HEK293 (cell line): ENCODE results near the gene PRSS53.

Experiments used
- HIC1 ChIP-seq: fragments of 450-650 bp; formaldehyde crosslinking; IDR thresholded peaks from 2 replicates; pipeline ENCODE4 v1.5.1; 2016; ENCODE audit warnings: missing biosample characterization, missing genetic modification characterization
- HOXC10 ChIP-seq: sonication (generic); formaldehyde crosslinking; IDR thresholded peaks from 2 replicates; pipeline ENCODE4 v1.8.1; 2023; ENCODE audit warnings: mild to moderate bottlenecking, missing genetic modification reagents
- MZF1 ChIP-seq: fragments of 450-650 bp; formaldehyde crosslinking; IDR thresholded peaks from 2 replicates; pipeline ENCODE4 v1.5.1; 2017; ENCODE audit warnings: missing biosample characterization, missing genetic modification characterization, borderline replicate concordance
- SETDB1 ChIP-seq: IDR thresholded peaks from one replicate; pipeline ENCODE4 v1.6.1; 2017; ENCODE audit warnings: mild to moderate bottlenecking, low read length, moderate library complexity, mixed read lengths; ENCODE audit not compliant: insufficient read length
- ZBTB21 ChIP-seq: fragments of 450-650 bp; formaldehyde crosslinking; IDR thresholded peaks from 2 replicates; pipeline ENCODE4 v1.5.1; 2017; ENCODE audit warnings: missing biosample characterization, missing genetic modification characterization
- ZBTB7A ChIP-seq: fragments of 450-650 bp; formaldehyde crosslinking; IDR thresholded peaks from 2 replicates; pipeline ENCODE4 v1.5.1; 2016; ENCODE audit warnings: low read depth, missing biosample characterization, missing genetic modification characterization
- ZFP41 ChIP-seq: fragments of 450-650 bp; formaldehyde crosslinking; IDR thresholded peaks from 2 replicates; pipeline ENCODE4 v1.5.1; 2016; ENCODE audit warnings: missing biosample characterization, missing genetic modification characterization, borderline replicate concordance
- ZNF132 ChIP-seq: fragments of 450-650 bp; formaldehyde crosslinking; IDR thresholded peaks from 2 replicates; pipeline ENCODE4 v1.5.1; 2017; ENCODE audit warnings: missing biosample characterization, missing genetic modification characterization, borderline replicate concordance
- ZNF18 ChIP-seq: fragments of 450-650 bp; formaldehyde crosslinking; IDR thresholded peaks from 2 replicates; pipeline ENCODE4 v1.5.1; 2016; ENCODE audit warnings: missing biosample characterization, missing genetic modification characterization
- ZNF23 ChIP-seq: fragments of 450-650 bp; formaldehyde crosslinking; IDR thresholded peaks from 2 replicates; pipeline ENCODE4 v1.5.1; 2016; ENCODE audit warnings: missing biosample characterization, missing genetic modification characterization, borderline replicate concordance
- ZNF26 ChIP-seq: fragments of 450-650 bp; formaldehyde crosslinking; IDR thresholded peaks from 2 replicates; pipeline ENCODE4 v1.5.1; 2016; ENCODE audit warnings: missing biosample characterization, missing genetic modification characterization
- ZNF341 ChIP-seq: fragments of 450-650 bp; formaldehyde crosslinking; IDR thresholded peaks from 2 replicates; pipeline ENCODE4; 2016; ENCODE audit warnings: low read depth, missing biosample characterization, missing genetic modification characterization
- ZNF354C ChIP-seq: fragments of 450-650 bp; formaldehyde crosslinking; IDR thresholded peaks from 2 replicates; pipeline ENCODE4 v1.5.1; 2016; ENCODE audit warnings: missing biosample characterization, missing genetic modification characterization, low read depth, borderline replicate concordance
- ZNF391 ChIP-seq: fragments of 450-650 bp; formaldehyde crosslinking; IDR thresholded peaks from 2 replicates; pipeline ENCODE4 v1.5.1; 2016; ENCODE audit warnings: low read depth, missing biosample characterization, missing genetic modification characterization, borderline replicate concordance
- ZNF423 ChIP-seq: fragments of 450-650 bp; formaldehyde crosslinking; IDR thresholded peaks from 2 replicates; pipeline ENCODE4 v1.5.1; 2016; ENCODE audit warnings: missing biosample characterization, missing genetic modification characterization
- ZNF426 ChIP-seq: fragments of 450-650 bp; formaldehyde crosslinking; IDR thresholded peaks from 2 replicates; pipeline ENCODE4 v1.5.1; 2017; ENCODE audit warnings: missing biosample characterization, missing genetic modification characterization, mild to moderate bottlenecking, inconsistent platforms, moderate library complexity
- ZNF449 ChIP-seq: fragments of 450-650 bp; formaldehyde crosslinking; IDR thresholded peaks from 2 replicates; pipeline ENCODE4 v1.5.1; 2017; ENCODE audit warnings: missing biosample characterization, mild to moderate bottlenecking, missing genetic modification characterization, moderate library complexity
- ZNF548 ChIP-seq: fragments of 450-650 bp; formaldehyde crosslinking; IDR thresholded peaks from 2 replicates; pipeline ENCODE4 v1.5.1; 2016; ENCODE audit warnings: missing biosample characterization, missing genetic modification characterization
- ZNF580 ChIP-seq: fragments of 450-650 bp; formaldehyde crosslinking; IDR thresholded peaks from 2 replicates; pipeline ENCODE4 v1.5.1; 2016; ENCODE audit warnings: missing biosample characterization, missing genetic modification characterization
- ZNF585B ChIP-seq: fragments of 450-650 bp; formaldehyde crosslinking; IDR thresholded peaks from 2 replicates; pipeline ENCODE4 v1.5.1; 2016; ENCODE audit warnings: missing biosample characterization, missing genetic modification characterization
- ZNF670 ChIP-seq: fragments of 450-650 bp; formaldehyde crosslinking; IDR thresholded peaks from 2 replicates; pipeline ENCODE4 v1.5.1; 2016; ENCODE audit warnings: missing biosample characterization, missing genetic modification characterization, low read depth
- ZNF677 ChIP-seq: fragments of 450-650 bp; IDR thresholded peaks from 2 replicates; pipeline ENCODE4 v1.5.0; 2018; ENCODE audit warnings: missing biosample characterization, mild to moderate bottlenecking, missing genetic modification characterization, moderate library complexity
- ZNF701 ChIP-seq: fragments of 450-650 bp; formaldehyde crosslinking; IDR thresholded peaks from 2 replicates; pipeline ENCODE4 v1.5.1; 2016; ENCODE audit warnings: missing biosample characterization, missing genetic modification characterization
- ZNF704 ChIP-seq: fragments of 450-650 bp; formaldehyde crosslinking; IDR thresholded peaks from 2 replicates; pipeline ENCODE4 v1.5.1; 2016; ENCODE audit warnings: missing biosample characterization, missing genetic modification characterization
- ZNF707 ChIP-seq: fragments of 450-650 bp; formaldehyde crosslinking; IDR thresholded peaks from 2 replicates; pipeline ENCODE4 v1.5.1; 2016; ENCODE audit warnings: missing biosample characterization, missing genetic modification characterization
- ZNF747 ChIP-seq: fragments of 450-650 bp; formaldehyde crosslinking; IDR thresholded peaks from 2 replicates; pipeline ENCODE4 v1.5.1; 2016; ENCODE audit warnings: missing biosample characterization, missing genetic modification characterization
- ZSCAN23 ChIP-seq: fragments of 450-650 bp; formaldehyde crosslinking; IDR thresholded peaks from 2 replicates; pipeline ENCODE4 v1.5.1; 2016; ENCODE audit warnings: missing biosample characterization, missing genetic modification characterization
- TF ChIP-seq, protein P1 (sequence below): fragments of 450-650 bp; formaldehyde crosslinking; IDR thresholded peaks from 2 replicates; pipeline ENCODE4 v1.5.1; 2016; ENCODE audit warnings: missing biosample characterization, missing genetic modification characterization, low read depth

PRSS53 gene

DNA sequence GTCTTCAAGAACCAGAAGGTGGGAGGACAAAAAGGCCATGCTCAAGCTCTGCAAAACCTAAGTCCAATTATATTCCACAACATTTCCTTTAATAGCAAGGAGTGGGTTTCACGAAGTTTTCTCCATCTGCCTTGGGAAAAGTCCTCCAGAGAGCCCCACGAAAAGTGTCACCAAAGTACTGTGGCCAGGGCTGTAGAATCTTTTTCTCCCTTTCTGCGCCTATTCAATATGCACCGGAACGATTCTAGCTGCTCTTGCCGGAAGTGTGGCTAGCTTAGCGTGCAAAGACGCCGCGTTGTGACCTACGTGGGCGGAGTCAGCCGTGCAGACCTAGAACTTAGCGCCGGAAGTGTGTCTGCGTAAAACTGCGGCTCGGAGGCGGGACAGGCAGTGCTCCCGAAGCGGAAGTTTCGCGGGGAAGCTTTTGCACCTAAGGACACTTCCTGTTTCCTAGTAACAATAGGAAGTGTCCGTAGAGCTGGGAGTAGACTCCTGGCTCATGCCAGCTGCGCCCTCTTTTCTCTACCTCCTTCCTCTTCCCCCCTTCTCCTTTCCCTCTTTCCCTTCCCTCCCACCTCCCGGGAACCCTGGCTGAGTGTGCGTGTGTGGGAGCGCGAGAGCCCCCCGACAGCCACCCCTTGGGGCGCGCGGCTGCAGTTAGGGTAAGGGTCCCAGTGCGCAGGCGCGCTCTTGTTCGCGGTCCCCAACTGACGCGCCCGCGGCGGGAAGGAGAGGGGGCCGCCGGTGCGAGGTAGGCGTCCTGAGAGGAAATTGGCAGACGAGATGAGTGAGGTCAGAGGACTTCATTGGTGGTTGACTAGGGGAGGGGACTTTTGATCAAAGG lies 14.6 kb downstream of the PRSS53 start, which contains the start of the genes ZNF646 and ZNF668 (continued):
- TF ChIP-seq ZNF580 (tag by site-specific recombination) (peak; percentile 92), ZNF677 (no peak), ZNF707 (tag by site-specific recombination) (no peak), ZNF670 (no peak), ZFP41 (tag by site-specific recombination) (no peak), ZSCAN23 (0 out of 2 replicates have a peak, but pooled peaks have one; percentile 55), ZNF391 (tag by site-specific recombination) (peak; percentile 78; the same call in 1 of the 2 replicates), ZNF747 (no peak), ZNF426 (no peak), ZNF26 (tag by site-specific recombination) (no peak), ZNF423 (tag by site-specific recombination) (no peak), ZNF341 (no peak; the same call in 1 of the 2 replicates), ZNF585B (tag by site-specific recombination) (no peak), ZNF18 (tag by site-specific recombination) (no peak), ZNF23 (tag by site-specific recombination) (no peak), ZNF704 (no peak), SETDB1 (no peak), ZBTB7A (tag by site-specific recombination) (peak; percentile 17; the same call in 1 of the 2 replicates), ZNF548 (no peak), ZNF449 (no peak), HOXC10 (CRISPR knock-in tag) (no peak), ZBTB21 (tag by site-specific recombination) (peak; percentile 82), HIC1 (tag by site-specific recombination) (no peak), ZNF354C (tag by site-specific recombination) (no peak), MZF1 (tag by site-specific recombination) (no peak), ZNF132 (no peak), ZNF701 (tag by site-specific recombination) (no peak)
- TF ChIP-seq, protein P1, sequence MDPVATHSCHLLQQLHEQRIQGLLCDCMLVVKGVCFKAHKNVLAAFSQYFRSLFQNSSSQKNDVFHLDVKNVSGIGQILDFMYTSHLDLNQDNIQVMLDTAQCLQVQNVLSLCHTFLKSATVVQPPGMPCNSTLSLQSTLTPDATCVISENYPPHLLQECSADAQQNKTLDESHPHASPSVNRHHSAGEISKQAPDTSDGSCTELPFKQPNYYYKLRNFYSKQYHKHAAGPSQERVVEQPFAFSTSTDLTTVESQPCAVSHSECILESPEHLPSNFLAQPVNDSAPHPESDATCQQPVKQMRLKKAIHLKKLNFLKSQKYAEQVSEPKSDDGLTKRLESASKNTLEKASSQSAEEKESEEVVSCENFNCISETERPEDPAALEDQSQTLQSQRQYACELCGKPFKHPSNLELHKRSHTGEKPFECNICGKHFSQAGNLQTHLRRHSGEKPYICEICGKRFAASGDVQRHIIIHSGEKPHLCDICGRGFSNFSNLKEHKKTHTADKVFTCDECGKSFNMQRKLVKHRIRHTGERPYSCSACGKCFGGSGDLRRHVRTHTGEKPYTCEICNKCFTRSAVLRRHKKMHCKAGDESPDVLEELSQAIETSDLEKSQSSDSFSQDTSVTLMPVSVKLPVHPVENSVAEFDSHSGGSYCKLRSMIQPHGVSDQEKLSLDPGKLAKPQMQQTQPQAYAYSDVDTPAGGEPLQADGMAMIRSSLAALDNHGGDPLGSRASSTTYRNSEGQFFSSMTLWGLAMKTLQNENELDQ: no peak
